IPS-18a (cell line): ENCODE measurements around the gene LARGE1.

Experiments
- H3K27ac ChIP-seq: one replicate; pipeline ENCODE4 v1.5.1; 2013; ENCODE audit warnings: low read length
- H3K27me3 ChIP-seq: one replicate; pipeline ENCODE4 v1.6.1; 2013; ENCODE audit warnings: mild to moderate bottlenecking, low read length; ENCODE audit not compliant: control insufficient read depth, insufficient read depth
- H3K36me3 ChIP-seq: one replicate; pipeline ENCODE4 v1.6.1; 2013; ENCODE audit warnings: low read depth, low read length; ENCODE audit not compliant: control insufficient read depth
- H3K4me1 ChIP-seq: one replicate; pipeline ENCODE4 v1.6.1; 2013; ENCODE audit warnings: low read depth, low read length; ENCODE audit not compliant: control insufficient read depth
- H3K4me3 ChIP-seq: one replicate; pipeline ENCODE4 v1.5.1; 2013; ENCODE audit warnings: low read length
- H3K9ac ChIP-seq: one replicate; pipeline ENCODE4 v1.6.1; 2013; ENCODE audit warnings: mild to moderate bottlenecking, low read length, moderate library complexity
- H3K9me3 ChIP-seq: one replicate; pipeline ENCODE4 v1.6.1; 2013; ENCODE audit warnings: low read depth, low read length; ENCODE audit not compliant: control insufficient read depth

Gene LARGE1

GRCh38 chr22:33883961-33884808 lies 36.1 kb downstream of the LARGE1 start:
- Histone ChIP-seq H3K27me3 (no peaks in the 10 kb centered on the region), H3K4me1 (peaks cover 37% of the 10 kb centered on the region), H3K27ac (no peak overlapping the region), H3K4me3 (no peak overlapping the region), H3K36me3 (no peaks in the 10 kb centered on the region), H3K9me3 (no peaks in the 10 kb centered on the region), H3K9ac (no peak overlapping the region)

DNA sequence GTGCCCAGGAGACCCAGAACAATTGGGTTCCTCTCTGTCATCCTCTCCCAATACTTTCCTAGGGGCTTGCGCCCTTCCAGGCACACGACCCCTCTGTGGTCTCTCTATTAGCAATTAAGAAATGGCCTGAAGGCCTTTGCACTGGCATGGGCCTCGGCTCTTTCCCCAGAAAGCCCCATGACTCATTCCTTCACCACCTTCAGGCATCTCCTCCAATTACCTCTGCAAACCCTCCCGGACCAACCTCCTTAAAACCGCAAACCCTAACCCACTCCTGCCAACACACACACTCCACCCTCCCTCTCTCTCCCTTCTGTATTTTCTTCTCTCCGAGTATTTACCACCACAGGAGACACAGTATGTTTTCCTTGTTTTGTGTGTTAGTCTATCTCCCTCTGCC lies 36.7 kb downstream of the LARGE1 start:
- H3K27ac ChIP-seq, result no peak overlapping the region
- no peak overlapping the region for H3K9ac ChIP-seq
- H3K4me3 ChIP-seq, result no peak overlapping the region
- peaks cover 36% of the 10 kb centered on the region for H3K4me1 ChIP-seq
- H3K36me3 ChIP-seq, result no peaks in the 10 kb centered on the region
- H3K27me3 ChIP-seq, result no peaks in the 10 kb centered on the region
- H3K9me3 ChIP-seq, result no peaks in the 10 kb centered on the region

GRCh38 chr22:33882991-33883390 lies 37.3 kb downstream of the LARGE1 start:
- H3K9ac ChIP-seq, result no peak overlapping the region
- H3K27me3 ChIP-seq, result no peaks in the 10 kb centered on the region
- H3K27ac ChIP-seq, result no peak overlapping the region
- no peaks in the 10 kb centered on the region for H3K36me3 ChIP-seq
- H3K9me3 ChIP-seq, result no peaks in the 10 kb centered on the region
- H3K4me1 ChIP-seq, result peaks cover 36% of the 10 kb centered on the region
- no peak overlapping the region for H3K4me3 ChIP-seq

DNA sequence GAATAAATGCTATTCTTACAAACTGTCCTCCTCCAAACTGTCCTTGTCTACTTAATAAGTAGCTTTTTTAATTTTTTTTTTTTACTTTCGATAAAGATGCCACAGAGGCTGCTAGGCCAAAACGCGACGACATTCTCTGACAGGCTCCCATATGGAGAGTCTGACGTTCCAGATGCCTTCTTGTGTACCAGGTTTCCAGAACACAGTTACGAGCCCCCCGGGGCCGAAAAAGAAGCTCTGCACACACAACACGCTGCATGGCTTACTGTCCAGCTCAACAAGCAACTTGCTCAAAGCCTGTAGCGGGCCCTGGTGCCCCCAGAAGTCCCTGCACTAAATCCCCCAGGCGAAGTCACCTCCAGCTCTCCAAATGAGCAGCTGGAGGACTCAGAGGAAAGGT lies 39.3 kb downstream of the LARGE1 start:
- Histone ChIP-seq H3K4me1 (peaks cover 33% of the 10 kb centered on the region), H3K36me3 (no peaks in the 10 kb centered on the region), H3K27me3 (no peaks in the 10 kb centered on the region), H3K4me3 (no peak overlapping the region), H3K9ac (no peak overlapping the region), H3K9me3 (no peaks in the 10 kb centered on the region), H3K27ac (no peak overlapping the region)

- Histone ChIP-seq H3K4me3 (no peak overlapping the region), H3K36me3 (no peaks in the 10 kb centered on the region), H3K27ac (no peak overlapping the region), H3K9me3 (no peaks in the 10 kb centered on the region), H3K27me3 (no peaks in the 10 kb centered on the region), H3K9ac (no peak overlapping the region), H3K4me1 (peaks cover 39% of the 10 kb centered on the region)
These were observed 40.5 kb downstream of the LARGE1 start for GRCh38 chr22:33879796-33880195.

GRCh38 chr22:33875316-33875715 lies 45.0 kb downstream of the LARGE1 start:
- Histone ChIP-seq H3K27me3 (no peaks in the 10 kb centered on the region), H3K9ac (no peak overlapping the region), H3K9me3 (no peaks in the 10 kb centered on the region), H3K27ac (no peak overlapping the region), H3K4me1 (peaks cover 36% of the 10 kb centered on the region), H3K4me3 (no peak overlapping the region), H3K36me3 (no peaks in the 10 kb centered on the region)

DNA sequence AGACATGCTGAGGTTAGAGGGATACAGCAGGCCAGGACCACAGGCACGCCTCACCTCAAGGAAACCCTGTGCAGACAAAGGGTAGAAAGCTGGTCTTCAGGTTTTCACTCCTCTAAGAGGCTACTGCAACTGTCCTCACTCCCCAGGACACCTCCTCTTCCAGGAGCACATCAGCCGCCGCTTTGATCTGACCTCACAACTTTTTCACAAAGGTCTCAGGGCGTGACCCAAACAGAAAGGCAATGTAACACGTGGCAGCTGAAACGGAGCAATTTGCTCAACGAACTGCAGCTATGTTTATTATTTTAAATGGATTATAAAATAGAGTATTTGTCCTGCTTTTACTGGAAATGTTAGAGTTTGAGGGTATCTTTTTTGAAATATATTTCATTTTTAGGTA lies 46.1 kb downstream of the LARGE1 start:
- Histone ChIP-seq H3K4me1 (peaks cover 41% of the 10 kb centered on the region), H3K27ac (no peak overlapping the region)

GRCh38 chr22:33873666-33874065 lies 46.6 kb downstream of the LARGE1 start:
- Histone ChIP-seq H3K9ac (no peak overlapping the region), H3K27me3 (no peaks in the 10 kb centered on the region), H3K4me1 (peaks cover 41% of the 10 kb centered on the region), H3K27ac (no peak overlapping the region), H3K4me3 (no peak overlapping the region), H3K36me3 (no peaks in the 10 kb centered on the region), H3K9me3 (no peaks in the 10 kb centered on the region)

More for the DNA sequence above, 46.1 kb downstream of the LARGE1 start:
- Histone ChIP-seq H3K36me3 (no peaks in the 10 kb centered on the region), H3K4me3 (no peak overlapping the region), H3K9ac (no peak overlapping the region), H3K27me3 (no peaks in the 10 kb centered on the region), H3K9me3 (no peaks in the 10 kb centered on the region)

DNA sequence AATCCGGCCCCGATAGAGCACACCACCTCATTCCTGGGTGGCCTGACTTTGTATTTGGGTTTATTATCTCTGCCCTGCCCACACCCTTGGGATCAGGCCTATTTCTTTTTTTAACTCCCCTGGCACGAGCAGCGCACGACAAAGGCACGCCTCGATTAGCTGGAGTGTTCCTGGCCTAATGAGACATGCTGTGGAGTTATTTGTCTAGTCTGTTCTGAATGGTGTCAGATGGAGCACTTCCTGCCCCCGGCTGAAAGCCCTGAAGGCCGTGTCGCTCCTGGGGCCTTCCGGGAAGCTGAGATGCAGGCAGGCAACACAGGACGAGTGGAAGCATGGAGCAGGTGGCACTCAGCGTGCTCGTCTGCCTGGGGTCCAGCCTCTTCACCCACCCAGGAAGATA lies 47.1 kb downstream of the LARGE1 start:
- Histone ChIP-seq H3K27ac (no peak overlapping the region), H3K27me3 (no peaks in the 10 kb centered on the region), H3K4me1 (peaks cover 41% of the 10 kb centered on the region), H3K36me3 (no peaks in the 10 kb centered on the region), H3K4me3 (no peak overlapping the region), H3K9me3 (no peaks in the 10 kb centered on the region), H3K9ac (no peak overlapping the region)

- no peaks in the 10 kb centered on the region for H3K36me3 ChIP-seq
- H3K9me3 ChIP-seq, result no peaks in the 10 kb centered on the region
- H3K27me3 ChIP-seq, result no peaks in the 10 kb centered on the region
- H3K27ac ChIP-seq, result no peak overlapping the region
- H3K9ac ChIP-seq, result no peak overlapping the region
- peaks cover 39% of the 10 kb centered on the region for H3K4me1 ChIP-seq
- H3K4me3 ChIP-seq, result no peak overlapping the region
These were observed 48.3 kb downstream of the LARGE1 start for GRCh38 chr22:33871935-33872334.

DNA sequence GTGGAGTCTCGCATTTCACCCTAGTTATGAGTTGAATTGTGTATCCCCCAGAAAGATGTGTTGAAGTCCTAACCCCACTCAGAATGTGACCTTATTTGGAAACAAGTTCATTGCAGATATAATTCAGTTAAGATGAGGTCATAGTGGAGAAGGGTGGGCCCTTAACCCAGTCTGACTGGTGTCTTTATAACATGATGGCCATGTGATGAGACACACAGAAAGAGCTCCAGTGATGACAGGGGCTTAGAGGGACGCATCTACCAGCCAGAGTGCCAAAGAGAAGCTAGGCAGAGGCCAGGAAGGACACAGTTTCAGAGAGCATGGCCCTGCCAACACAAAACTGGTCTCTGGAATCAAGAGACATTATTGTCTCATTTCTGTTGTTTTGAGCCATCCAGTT lies 50.3 kb downstream of the LARGE1 start:
- H3K4me3 ChIP-seq, result no peak overlapping the region
- no peaks in the 10 kb centered on the region for H3K36me3 ChIP-seq
- no peaks in the 10 kb centered on the region for H3K27me3 ChIP-seq
- no peaks in the 10 kb centered on the region for H3K9me3 ChIP-seq
- H3K4me1 ChIP-seq, result peaks cover 23% of the 10 kb centered on the region
- H3K9ac ChIP-seq, result no peak overlapping the region
- H3K27ac ChIP-seq, result no peak overlapping the region

GRCh38 chr22:33867971-33868370 lies 52.3 kb downstream of the LARGE1 start:
- Histone ChIP-seq H3K27me3 (no peaks in the 10 kb centered on the region), H3K9ac (no peak overlapping the region), H3K4me1 (peaks cover 12% of the 10 kb centered on the region), H3K27ac (no peak overlapping the region), H3K4me3 (no peak overlapping the region), H3K36me3 (no peaks in the 10 kb centered on the region), H3K9me3 (no peaks in the 10 kb centered on the region)
